WERI-Rb-1 (cell line): ENCODE data around the gene PAFAH2.

ENCODE experiments used
- DNase-seq: peaks from one replicate; pipeline ENCODE4 v3.0.0-alpha.2; 2020
- H3K27ac ChIP-seq: fragments of 250-450 bp; sonication (Bioruptor Pico); 2 replicates; pipeline ENCODE4 v1.5.1; 2020; ENCODE audit warnings: mild to moderate bottlenecking, moderate library complexity
- H3K27me3 ChIP-seq: fragments of 250-450 bp; sonication (Bioruptor Pico); 2 replicates; pipeline ENCODE4 v1.5.1; 2021; ENCODE audit warnings: mild to moderate bottlenecking, low read depth, moderate library complexity; ENCODE audit not compliant: insufficient read depth, severe bottlenecking
- H3K36me3 ChIP-seq: fragments of 250-450 bp; sonication (Bioruptor Pico); 2 replicates; pipeline ENCODE4 v1.5.1; 2020; ENCODE audit warnings: mild to moderate bottlenecking, moderate library complexity
- H3K4me3 ChIP-seq: 2 replicates; pipeline ENCODE4 v1.5.1; 2011; ENCODE audit warnings: low read depth, mild to moderate bottlenecking, control low read depth, low read length
- H3K9me3 ChIP-seq: fragments of 250-450 bp; sonication (Bioruptor Pico); 2 replicates; pipeline ENCODE4 v1.5.1; 2021; ENCODE audit warnings: mild to moderate bottlenecking, moderate library complexity; ENCODE audit not compliant: severe bottlenecking
- CTCF ChIP-seq: IDR thresholded peaks from 2 replicates; pipeline ENCODE4 v1.5.1; 2011; ENCODE audit warnings: low read depth, mild to moderate bottlenecking, control low read depth, inconsistent platforms, low read length

Gene PAFAH2

GRCh38 chr1:25997828-25998761, at the start of gene PAFAH2:
Gene PAFAH2, minus strand, starts transcription at chr1:25998063. Its CDS starts 7,247 bp downstream, at chr1:25990816.
- peak; percentile 97 for DNase-seq
- Histone ChIP-seq H3K27me3 (no peaks in the 10 kb centered on the region), H3K4me3 (peak within 1 kb of the TSS; percentile 54), H3K36me3 (no peaks in the 10 kb centered on the region), H3K27ac (peak within 1 kb of the TSS; percentile 94), H3K9me3 (no peaks in the 10 kb centered on the region)
- TF ChIP-seq CTCF, result peak; percentile 95

- no peak for TF ChIP-seq CTCF
- Histone ChIP-seq H3K36me3 (no peaks in the 10 kb centered on the region), H3K9me3 (no peaks in the 10 kb centered on the region), H3K27me3 (no peaks in the 10 kb centered on the region), H3K4me3 (no peak overlapping the region), H3K27ac (no peak overlapping the region)
- no peak for DNase-seq
Measured at GRCh38 chr1:26047278-26047874, 49.5 kb upstream of the PAFAH2 start.

- Histone ChIP-seq H3K27me3 (no peaks in the 10 kb centered on the region), H3K36me3 (no peaks in the 10 kb centered on the region), H3K9me3 (no peaks in the 10 kb centered on the region), H3K4me3 (no peak overlapping the region), H3K27ac (no peak overlapping the region)
- DNase-seq, result no peak
- no peak for TF ChIP-seq CTCF
Measured at GRCh38 chr1:26046246-26047095, 48.6 kb upstream of the PAFAH2 start.

GRCh38 chr1:26045722-26046245, 47.9 kb upstream of the PAFAH2 start, which contains the start of gene SLC30A2:
Gene SLC30A2, minus strand, starts transcription at chr1:26046118. Its CDS starts 222 bp downstream, at chr1:26045896.
- no peaks in the 10 kb centered on the region for H3K27me3 ChIP-seq
- no peak for TF ChIP-seq CTCF
- no peaks in the 10 kb centered on the region for H3K36me3 ChIP-seq
- no peak within 1 kb of the TSS for H3K27ac ChIP-seq
- H3K9me3 ChIP-seq, result no peaks in the 10 kb centered on the region
- H3K4me3 ChIP-seq, result no peak within 1 kb of the TSS
- DNase-seq, result no peak

GRCh38 chr1:26044971-26045721, 47.3 kb upstream of the PAFAH2 start:
- Histone ChIP-seq H3K27me3 (no peaks in the 10 kb centered on the region), H3K9me3 (no peaks in the 10 kb centered on the region), H3K36me3 (no peaks in the 10 kb centered on the region), H3K4me3 (no peak overlapping the region), H3K27ac (no peak overlapping the region)
- DNase-seq, result no peak
- TF ChIP-seq CTCF, result no peak
